HEK293T (cell line): ENCODE data around the gene CFAP73.

Experiments
- ARNT ChIP-seq: fragments of 450-650 bp; IDR thresholded peaks from 2 replicates; pipeline ENCODE4 v1.6.1; 2017; ENCODE audit warnings: mild to moderate bottlenecking
- BHLHE40 ChIP-seq: fragments of 450-650 bp; IDR thresholded peaks from 2 replicates; pipeline ENCODE4 v1.6.1; 2016; ENCODE audit warnings: mild to moderate bottlenecking, moderate library complexity, borderline replicate concordance
- ELF4 ChIP-seq: fragments of 450-650 bp; IDR thresholded peaks from 2 replicates; pipeline ENCODE4 v1.6.1; 2017; ENCODE audit warnings: antibody characterized with exemption
- FOXA1 ChIP-seq: fragments of 450-650 bp; IDR thresholded peaks from 2 replicates; pipeline ENCODE4 v1.6.1; 2016; ENCODE audit warnings: mild to moderate bottlenecking
- FOXM1 ChIP-seq: fragments of 450-650 bp; IDR thresholded peaks from 2 replicates; pipeline ENCODE4 v1.6.1; 2017; ENCODE audit warnings: mild to moderate bottlenecking, borderline replicate concordance
- HDGF ChIP-seq: fragments of 450-650 bp; IDR thresholded peaks from 2 replicates; pipeline ENCODE4 v1.6.1; 2017; ENCODE audit warnings: antibody characterized with exemption, borderline replicate concordance
- L3MBTL2 ChIP-seq: fragments of 450-650 bp; conservative IDR thresholded peaks from 2 replicates; pipeline ENCODE4 v1.6.1; 2016; ENCODE audit warnings: mild to moderate bottlenecking
- NFRKB ChIP-seq: fragments of 450-650 bp; IDR thresholded peaks from 2 replicates; pipeline ENCODE4 v1.6.1; 2016; ENCODE audit warnings: mild to moderate bottlenecking, moderate library complexity
- SP1 ChIP-seq: fragments of 450-650 bp; IDR thresholded peaks from 2 replicates; pipeline ENCODE4 v1.6.1; 2017
- SUZ12 ChIP-seq: fragments of 450-650 bp; IDR thresholded peaks from 2 replicates; pipeline ENCODE4 v1.6.1; 2016; ENCODE audit warnings: mild to moderate bottlenecking
- TARDBP ChIP-seq: fragments of 450-650 bp; IDR thresholded peaks from 2 replicates; pipeline ENCODE4 v1.6.1; 2016
- ZNF384 ChIP-seq: fragments of 450-650 bp; IDR thresholded peaks from 2 replicates; pipeline ENCODE4 v1.6.1; 2016
- TF ChIP-seq, protein P1 (sequence below): fragments of 450-650 bp; IDR thresholded peaks from 2 replicates; pipeline ENCODE4 v1.6.1; 2016

DNA sequence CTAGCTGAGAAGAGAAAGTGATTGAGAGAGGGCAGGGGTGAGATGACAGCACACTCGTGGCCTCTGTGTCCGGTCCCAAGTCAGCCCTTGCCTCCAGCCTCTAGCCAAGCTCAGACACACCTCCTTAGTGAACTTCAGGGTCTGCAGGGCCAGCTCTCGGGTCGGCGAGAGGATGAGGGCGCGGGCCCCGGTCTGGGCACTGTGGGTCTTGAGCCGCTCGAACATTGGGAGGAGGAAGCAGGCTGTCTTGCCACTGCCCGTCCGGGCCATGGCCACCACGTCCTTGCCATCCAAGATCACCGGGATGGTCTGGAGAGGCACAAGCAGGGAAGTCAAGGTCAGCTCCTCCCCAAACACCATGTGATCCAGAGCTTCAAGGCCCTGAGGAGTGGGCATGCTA, 29.5 kb downstream of the CFAP73 start:
- TF ChIP-seq FOXA1 (no peak), HDGF (no peak), SUZ12 (no peak), L3MBTL2 (no peak), TARDBP (no peak), SP1 (no peak), ARNT (no peak), ELF4 (no peak), BHLHE40 (no peak), FOXM1 (no peak), ZNF384 (no peak), NFRKB (no peak)
- TF ChIP-seq, protein P1, sequence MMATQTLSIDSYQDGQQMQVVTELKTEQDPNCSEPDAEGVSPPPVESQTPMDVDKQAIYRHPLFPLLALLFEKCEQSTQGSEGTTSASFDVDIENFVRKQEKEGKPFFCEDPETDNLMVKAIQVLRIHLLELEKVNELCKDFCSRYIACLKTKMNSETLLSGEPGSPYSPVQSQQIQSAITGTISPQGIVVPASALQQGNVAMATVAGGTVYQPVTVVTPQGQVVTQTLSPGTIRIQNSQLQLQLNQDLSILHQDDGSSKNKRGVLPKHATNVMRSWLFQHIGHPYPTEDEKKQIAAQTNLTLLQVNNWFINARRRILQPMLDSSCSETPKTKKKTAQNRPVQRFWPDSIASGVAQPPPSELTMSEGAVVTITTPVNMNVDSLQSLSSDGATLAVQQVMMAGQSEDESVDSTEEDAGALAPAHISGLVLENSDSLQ, result no peak
